GM19351 (cell line): ENCODE measurements around the gene PARD3B.
A peak's percentile ranks its signal among the peaks of the same experiment; 100 is the strongest.

Source experiments
- ATAC-seq: cut with Tn5 transposase; IDR thresholded peaks from one replicate; pipeline ENCODE4 v1.9.1; 2021; ENCODE audit warnings: mild to moderate bottlenecking, moderate library complexity; ENCODE audit not compliant: unreplicated experiment

PARD3B gene

GRCh38 chr2:205520311-205520710 is 975.0 kb downstream of the PARD3B start:
- no peak for ATAC-seq

GRCh38 chr2:205524656-205525055 is 979.4 kb downstream of the PARD3B start:
- no peak for ATAC-seq

- no peak for ATAC-seq
These were observed 982.5 kb downstream of the PARD3B start for GRCh38 chr2:205527801-205528200.

GRCh38 chr2:205531072-205531471 is 985.8 kb downstream of the PARD3B start:
- ATAC-seq, result no peak

- ATAC-seq, result no peak
These were observed 986.3 kb downstream of the PARD3B start for GRCh38 chr2:205531489-205532148.

- no peak for ATAC-seq
These were observed 989.7 kb downstream of the PARD3B start for GRCh38 chr2:205535001-205535400.

- no peak for ATAC-seq
These were observed 994.3 kb downstream of the PARD3B start for GRCh38 chr2:205539603-205540002.

- no peak for ATAC-seq
These were observed 994.8 kb downstream of the PARD3B start for GRCh38 chr2:205540036-205540435.

GRCh38 chr2:205543262-205543843 is 998.1 kb downstream of the PARD3B start:
- ATAC-seq, result peak; percentile 58

GRCh38 chr2:205543937-205544702 is 998.8 kb downstream of the PARD3B start:
- ATAC-seq, result no peak

- no peak for ATAC-seq
These were observed 1000.9 kb downstream of the PARD3B start for GRCh38 chr2:205545971-205546816.

GRCh38 chr2:205555566-205556230 is 1010.4 kb downstream of the PARD3B start:
- ATAC-seq, result no peak

- ATAC-seq, result no peak
These were observed 1011.1 kb downstream of the PARD3B start for GRCh38 chr2:205556357-205556756.

GRCh38 chr2:205556841-205557539 is 1011.7 kb downstream of the PARD3B start:
- no peak for ATAC-seq

GRCh38 chr2:205557873-205558272 is 1012.6 kb downstream of the PARD3B start:
- no peak for ATAC-seq

GRCh38 chr2:205561441-205561840 is 1016.2 kb downstream of the PARD3B start:
- no peak for ATAC-seq

GRCh38 chr2:205563646-205564045 is 1018.4 kb downstream of the PARD3B start:
- ATAC-seq, result no peak

GRCh38 chr2:205564346-205565141 is 1019.3 kb downstream of the PARD3B start:
- no peak for ATAC-seq

- ATAC-seq, result no peak
These were observed 1019.9 kb downstream of the PARD3B start for GRCh38 chr2:205565142-205565522.
